ENCODE results near the gene CRB1.

The CRB1 gene

GRCh38 chr1:197268012-197268411 lies at the start of gene CRB1:
Gene CRB1, plus strand, starts transcription at chr1:197268252. Its CDS starts 161 bp downstream, at chr1:197268413.
- FAIRE-seq (no peak), DNase-seq (ENCODE audit: low spot score) (no peak)

- no peak for DNase-seq (ENCODE audit: low spot score)
- FAIRE-seq = no peak
These were observed 49.2 kb upstream of the CRB1 start for GRCh38 chr1:197218857-197219256.

- DNase-seq (ENCODE audit: low spot score) = no peak
- no peak for FAIRE-seq
These were observed 45.9 kb upstream of the CRB1 start for GRCh38 chr1:197222025-197222685.

GRCh38 chr1:197222780-197223179 lies 45.3 kb upstream of the CRB1 start:
- DNase-seq (ENCODE audit: low spot score) (no peak), FAIRE-seq (no peak)

GRCh38 chr1:197224160-197224559 lies 43.9 kb upstream of the CRB1 start:
- DNase-seq (ENCODE audit: low spot score) (no peak), FAIRE-seq (no peak)

- no peak for FAIRE-seq
- no peak for DNase-seq (ENCODE audit: low spot score)
These were observed 42.4 kb upstream of the CRB1 start for GRCh38 chr1:197225611-197226010.

- DNase-seq (ENCODE audit: low spot score) (no peak), FAIRE-seq (no peak)
These were observed 33.5 kb upstream of the CRB1 start for GRCh38 chr1:197234581-197234980.

- FAIRE-seq (no peak), DNase-seq (ENCODE audit: low spot score) (no peak)
These were observed 32.7 kb upstream of the CRB1 start for GRCh38 chr1:197235355-197235754.

- DNase-seq (ENCODE audit: low spot score) (no peak), FAIRE-seq (no peak)
These were observed 20.6 kb upstream of the CRB1 start for GRCh38 chr1:197247465-197247864.

GRCh38 chr1:197249324-197249723 lies 18.7 kb upstream of the CRB1 start:
- FAIRE-seq = no peak
- DNase-seq (ENCODE audit: low spot score) = no peak

- no peak for FAIRE-seq
These were observed 17.4 kb upstream of the CRB1 start for GRCh38 chr1:197250616-197251015.

GRCh38 chr1:197252973-197253372 lies 15.1 kb upstream of the CRB1 start:
- DNase-seq (ENCODE audit: low spot score) = no peak

More at GRCh38 chr1:197250616-197251015, 17.4 kb upstream of the CRB1 start:
- DNase-seq (ENCODE audit: low spot score) = no peak

GRCh38 chr1:197254866-197255265 lies 13.2 kb upstream of the CRB1 start:
- no peak for FAIRE-seq
- no peak for DNase-seq (ENCODE audit: low spot score)

More at GRCh38 chr1:197252973-197253372, 15.1 kb upstream of the CRB1 start:
- FAIRE-seq = no peak

- FAIRE-seq = no peak
- DNase-seq (ENCODE audit: low spot score) = no peak
These were observed 3.0 kb upstream of the CRB1 start for GRCh38 chr1:197264936-197265567.

- DNase-seq (ENCODE audit: low spot score) = no peak
- no peak for FAIRE-seq
These were observed 1.0 kb downstream of the CRB1 start for GRCh38 chr1:197269053-197269452.

GRCh38 chr1:197272791-197273190 lies 4.7 kb downstream of the CRB1 start:
- no peak for DNase-seq (ENCODE audit: low spot score)

GRCh38 chr1:197277166-197277565 lies 9.1 kb downstream of the CRB1 start:
- FAIRE-seq (no peak), DNase-seq (ENCODE audit: low spot score) (no peak)

More at GRCh38 chr1:197272791-197273190, 4.7 kb downstream of the CRB1 start:
- no peak for FAIRE-seq

GRCh38 chr1:197284325-197284724 lies 16.3 kb downstream of the CRB1 start:
- FAIRE-seq = no peak

GRCh38 chr1:197284966-197285365 lies 16.9 kb downstream of the CRB1 start:
- DNase-seq (ENCODE audit: low spot score) (no peak), FAIRE-seq (no peak)

More at GRCh38 chr1:197284325-197284724, 16.3 kb downstream of the CRB1 start:
- DNase-seq (ENCODE audit: low spot score) = no peak

GRCh38 chr1:197285526-197286205 lies 17.6 kb downstream of the CRB1 start:
- FAIRE-seq = no peak
- no peak for DNase-seq (ENCODE audit: low spot score)

- no peak for DNase-seq (ENCODE audit: low spot score)
- FAIRE-seq = no peak
These were observed 18.6 kb downstream of the CRB1 start for GRCh38 chr1:197286634-197287033.

GRCh38 chr1:197287863-197288262 lies 19.8 kb downstream of the CRB1 start:
- FAIRE-seq (no peak), DNase-seq (ENCODE audit: low spot score) (no peak)

Measured in RCC 7860 (cell line).